T-cell (primary cell): ENCODE measurements around the gene PTPN13. TPM values are rescaled to one million over a fixed set of nuclear protein-coding genes. Genes with fewer than 3 reads are reported as not detected.

Source experiments
- ATAC-seq, 4 experiments: fragments of 200-7000 bp in 3 of 4; fragments of 150-1000 bp in 1 of 4; cut with Tn5 transposase; replicated peaks in 1 of 4; 1 replicate in 3 of 4; 2 replicates in 1 of 4; pipeline ENCODE4 v1.10.0; 2021; ENCODE audit warnings: moderate library complexity in 3 of 4, mild to moderate bottlenecking in 2 of 4, moderate number of reproducible peaks in 1 of 4
- CTCF ChIA-PET, 2 donors: fragments of 300-600 bp; sonication (Branson Sonifier 250); formaldehyde crosslinking; loops; one replicate each; lab custom pipeline; 2022; ENCODE audit warnings: antibody characterized with exemption in 2 of 2; lab: Charles Lee
- POLR2A ChIA-PET, 2 donors: fragments of 300-600 bp; sonication (Branson Sonifier 250); formaldehyde crosslinking; loops; one replicate each; lab custom pipeline; 2022; ENCODE audit warnings: antibody characterized with exemption in 2 of 2; lab: Charles Lee
- DNase-seq, 35 experiments: peaks; one replicate each; pipeline versions ENCODE4 v3.0.0 to v3.0.0-alpha.2; 2013 to 2023
- H3K27ac ChIP-seq: one replicate; pipeline ENCODE4 v1.5.1; 2013; ENCODE audit warnings: low read length
- H3K27me3 ChIP-seq, 2 experiments: replicated peaks in 1 of 2; 1 replicate in 1 of 2; 2 replicates in 1 of 2; pipeline versions ENCODE4 v1.6.1 to v1.7.0; 2013; ENCODE audit warnings: low read length in 1 of 2, mixed read lengths in 1 of 2; ENCODE audit not compliant: control insufficient read depth in 2 of 2, insufficient read depth in 2 of 2; ENCODE audit errors: extremely low read depth in 1 of 2
- H3K36me3 ChIP-seq, 2 donors: 1 replicate in 1 of 2; 2 replicates in 1 of 2; pipeline versions ENCODE4 v1.6.1 to v1.7.0; 2013; ENCODE audit warnings: low read length in 1 of 2; ENCODE audit not compliant: control insufficient read depth in 2 of 2, insufficient read depth in 1 of 2; ENCODE audit errors: extremely low read depth in 1 of 2
- H3K4me1 ChIP-seq, 2 experiments: 1 replicate in 1 of 2; 2 replicates in 1 of 2; pipeline versions ENCODE4 v1.6.1 to v1.7.0; 2013; ENCODE audit warnings: low read length in 2 of 2, mixed read lengths in 1 of 2; ENCODE audit not compliant: insufficient read depth in 2 of 2, control insufficient read depth in 1 of 2; ENCODE audit errors: extremely low read depth in 1 of 2
- H3K4me3 ChIP-seq, 2 donors: 1 replicate in 1 of 2; 2 replicates in 1 of 2; pipeline versions ENCODE4 v1.5.1 to v1.7.0; 2013; ENCODE audit warnings: mild to moderate bottlenecking in 2 of 2, low read length in 1 of 2, moderate library complexity in 1 of 2; ENCODE audit not compliant: control insufficient read depth in 1 of 2; ENCODE audit errors: extremely low read depth in 1 of 2
- H3K9me3 ChIP-seq: 2 replicates; pipeline ENCODE4 v1.7.0; 2013
- H3K27ac Mint-ChIP-seq, 2 donors: one replicate each; pipeline ENCODE4 v1.8.0; 2020 to 2021; ENCODE audit warnings: mild to moderate bottlenecking in 2 of 2, mixed read lengths in 2 of 2
- H3K27me3 Mint-ChIP-seq, 2 donors: one replicate each; pipeline ENCODE4 v1.8.0; 2021 to 2022; ENCODE audit warnings: mixed read lengths in 2 of 2
- H3K36me3 Mint-ChIP-seq: one replicate; pipeline ENCODE4 v1.8.0; 2021; ENCODE audit warnings: mixed read lengths
- H3K4me1 Mint-ChIP-seq, 3 donors: one replicate each; pipeline ENCODE4 v1.8.0; 2020 to 2022; ENCODE audit warnings: mixed read lengths in 3 of 3, mild to moderate bottlenecking in 1 of 3
- H3K4me3 Mint-ChIP-seq, 3 donors: one replicate each; pipeline ENCODE4 v1.8.0; 2020 to 2022; ENCODE audit warnings: mild to moderate bottlenecking in 3 of 3, mixed read lengths in 3 of 3, moderate library complexity in 3 of 3
- H3K9me3 Mint-ChIP-seq, 3 donors: one replicate each; pipeline ENCODE4 v1.8.0; 2020 to 2022; ENCODE audit warnings: mixed read lengths in 3 of 3
- WGBS: methylation state at CpG from one replicate; pipeline ENCODE4 v1.1.5; 2013; ENCODE audit warnings: missing lambda C conversion rate; ENCODE audit not compliant: insufficient coverage; 5-methylcytosine and 5-hydroxymethylcytosine counted together
- total RNA-seq, 35 experiments: library from RNA in 6 of 35; stranded (reverse) in 6 of 35; fragments of 120-200 nt in 1 of 35; gene quantifications; one replicate each; pipeline versions ENCODE4 v1.2.1 to v1.2.4 and lab custom pipeline; 2013 to 2026

Gene PTPN13
- total RNA-seq, 5 donors from 2014 or later (not counting 1 experiment from before 2014, with no cell fraction given) = 0.90 to 8.1 (median 5.2) TPM

DNA sequence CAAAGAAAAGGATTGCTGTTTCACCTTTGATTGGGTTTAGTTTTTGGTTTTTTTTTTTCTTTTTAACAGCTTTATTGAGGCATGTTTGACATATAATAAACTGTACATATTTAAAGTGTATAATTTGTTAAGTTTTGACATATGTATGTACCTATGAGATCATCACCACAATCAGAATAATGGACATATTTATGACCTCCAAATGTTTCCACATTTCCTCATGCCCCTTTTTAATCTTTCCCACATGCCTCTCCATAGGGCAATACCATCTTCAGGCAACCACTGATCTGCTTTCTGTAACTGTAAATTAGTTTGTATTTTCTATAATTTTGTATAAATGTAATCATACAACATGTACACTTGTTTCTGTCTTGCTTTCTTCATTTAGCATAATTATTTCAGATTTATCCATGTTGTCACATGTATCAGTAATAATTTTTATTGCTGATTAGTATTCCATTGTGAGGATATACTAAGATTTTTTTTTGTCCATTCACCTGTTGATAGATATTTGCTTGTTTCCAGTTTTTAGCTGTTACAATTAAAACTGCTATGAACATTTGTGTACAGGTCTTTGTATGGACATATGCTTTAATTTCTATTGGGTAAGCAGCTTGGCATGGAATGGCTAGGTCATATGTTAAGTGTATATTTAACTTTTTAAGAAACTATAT lies 33.5 kb downstream of the PTPN13 start:
- POLR2A ChIA-PET = no interaction called here
- no peak overlapping the region for H3K4me3 ChIP-seq
- no peak overlapping the region for H3K27ac Mint-ChIP-seq
- no peaks in the 10 kb centered on the region for H3K9me3 Mint-ChIP-seq
- no peaks in the 10 kb centered on the region for H3K27me3 ChIP-seq
- H3K9me3 ChIP-seq = no peaks in the 10 kb centered on the region
- no peak overlapping the region for H3K4me3 Mint-ChIP-seq
- CTCF ChIA-PET = no interaction called here
- H3K27me3 Mint-ChIP-seq = no peaks in the 10 kb centered on the region
- ATAC-seq = no peak
- DNase-seq = no peak
- H3K36me3 Mint-ChIP-seq = no peaks in the 10 kb centered on the region
- no peaks in the 10 kb centered on the region for H3K36me3 ChIP-seq
- H3K4me1 Mint-ChIP-seq = no peaks in the 10 kb centered on the region
- no peaks in the 10 kb centered on the region for H3K4me1 ChIP-seq
- no peak overlapping the region for H3K27ac ChIP-seq

DNA sequence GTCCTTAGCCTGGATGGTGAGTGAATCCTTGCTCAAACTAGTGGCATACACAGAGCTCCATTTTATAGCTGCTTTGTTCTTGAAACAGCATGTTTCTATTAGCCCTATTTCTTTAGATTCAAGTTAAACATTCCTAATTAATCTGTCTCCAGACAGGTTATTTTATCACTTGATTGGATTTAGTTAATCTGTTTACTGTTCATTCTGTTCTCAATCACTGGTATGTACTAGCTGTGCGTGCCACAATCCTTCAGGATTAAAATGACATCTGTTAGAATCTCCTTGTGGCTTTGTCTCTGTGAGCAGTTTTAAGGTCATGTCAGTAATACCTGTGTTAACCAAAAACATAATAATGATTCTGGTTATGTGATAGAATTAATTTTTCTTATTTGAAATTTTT lies 36.5 kb downstream of the PTPN13 start:
- Mint-ChIP-seq H3K4me1 (no peaks in the 10 kb centered on the region), H3K27ac (no peak overlapping the region), H3K36me3 (no peaks in the 10 kb centered on the region), H3K9me3 (peaks cover 0 to 5% (median 4%) of the 10 kb centered on the region in 3 donors), H3K27me3 (peaks cover 5% of the 10 kb centered on the region in 2 donors), H3K4me3 (no peak overlapping the region)
- POLR2A ChIA-PET = no interaction called here
- Histone ChIP-seq H3K27me3 (no peaks in the 10 kb centered on the region), H3K4me3 (no peak overlapping the region), H3K9me3 (no peaks in the 10 kb centered on the region), H3K4me1 (no peaks in the 10 kb centered on the region), H3K36me3 (no peaks in the 10 kb centered on the region), H3K27ac (no peak overlapping the region)
- DNase-seq (no peak), ATAC-seq (no peak)
- CTCF ChIA-PET = no interaction called here
- WGBS = no CpG with 5 or more reads among the region's 1 CpG

DNA sequence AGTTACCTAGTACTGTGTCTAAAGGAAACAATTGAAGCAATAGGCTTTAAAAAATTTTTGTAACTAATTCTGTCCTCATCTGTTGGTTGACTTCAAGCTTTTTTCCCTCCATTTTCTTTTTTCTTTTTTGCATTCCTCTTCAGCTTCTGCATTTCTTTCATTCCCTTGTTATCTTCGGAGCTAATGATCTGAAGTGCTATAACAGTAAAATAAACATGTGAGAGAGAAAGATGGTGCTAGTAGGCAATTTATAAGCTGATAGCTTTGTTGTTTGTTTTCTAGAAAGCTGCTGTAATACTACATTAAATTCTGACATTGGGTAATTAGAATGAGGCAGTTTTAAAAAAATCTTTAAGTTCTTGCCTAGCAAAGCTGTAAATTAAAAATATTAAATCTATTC lies 37.1 kb downstream of the PTPN13 start:
- Mint-ChIP-seq H3K27me3 (peaks cover 5% of the 10 kb centered on the region in 2 donors), H3K9me3 (peaks cover 0 to 9% (median 4%) of the 10 kb centered on the region in 3 donors), H3K36me3 (peaks cover 3% of the 10 kb centered on the region), H3K4me3 (no peak overlapping the region), H3K27ac (no peak overlapping the region), H3K4me1 (no peaks in the 10 kb centered on the region)
- Histone ChIP-seq H3K9me3 (no peaks in the 10 kb centered on the region), H3K4me1 (no peaks in the 10 kb centered on the region), H3K4me3 (no peak overlapping the region), H3K27me3 (no peaks in the 10 kb centered on the region), H3K27ac (no peak overlapping the region), H3K36me3 (no peaks in the 10 kb centered on the region)
- POLR2A ChIA-PET = interaction anchor here in 1 of 2 donors (0.5 kb wide), 1 partner anchor 69 kb away, joined by 6 read pairs; no protein-coding TSS in a partner anchor
- CTCF ChIA-PET = no interaction called here
- ATAC-seq (no peak), DNase-seq (no peak)
- no CpG with 5 or more reads among the region's 1 CpG for WGBS

DNA sequence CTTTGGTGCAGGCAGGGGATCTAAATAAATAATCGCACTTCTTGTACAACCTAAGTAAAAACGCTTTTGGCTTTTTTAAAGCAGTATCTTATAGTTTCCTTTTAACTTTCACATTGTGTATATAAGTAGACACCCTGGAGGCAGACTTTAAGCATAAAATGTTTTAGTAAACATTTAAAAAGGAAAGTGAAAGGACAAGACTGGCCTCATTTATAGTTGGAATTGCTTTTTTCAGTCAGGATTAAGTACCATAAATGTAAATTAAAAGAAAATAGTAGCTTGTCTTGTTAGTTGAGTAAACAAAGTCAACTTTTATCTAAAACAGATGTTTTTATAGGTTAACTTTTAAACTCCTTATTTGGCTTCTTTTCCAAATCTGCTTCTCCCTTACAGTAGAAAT lies 39.7 kb downstream of the PTPN13 start:
- POLR2A ChIA-PET = no interaction called here
- ATAC-seq (no peak), DNase-seq (no peak)
- Histone ChIP-seq H3K4me3 (no peak overlapping the region), H3K9me3 (no peaks in the 10 kb centered on the region), H3K27ac (no peak overlapping the region), H3K36me3 (no peaks in the 10 kb centered on the region), H3K27me3 (no peaks in the 10 kb centered on the region), H3K4me1 (no peaks in the 10 kb centered on the region)
- H3K36me3 Mint-ChIP-seq = peaks cover 3% of the 10 kb centered on the region
- H3K9me3 Mint-ChIP-seq = peaks cover 0 to 13% (median 7%) of the 10 kb centered on the region in 3 donors
- H3K4me3 Mint-ChIP-seq = no peak overlapping the region
- no CpG with 5 or more reads among the region's 2 CpGs for WGBS
- CTCF ChIA-PET = no interaction called here
- no peak overlapping the region for H3K27ac Mint-ChIP-seq
- no peaks in the 10 kb centered on the region for H3K4me1 Mint-ChIP-seq
- peaks cover 5% of the 10 kb centered on the region in 2 donors for H3K27me3 Mint-ChIP-seq

DNA sequence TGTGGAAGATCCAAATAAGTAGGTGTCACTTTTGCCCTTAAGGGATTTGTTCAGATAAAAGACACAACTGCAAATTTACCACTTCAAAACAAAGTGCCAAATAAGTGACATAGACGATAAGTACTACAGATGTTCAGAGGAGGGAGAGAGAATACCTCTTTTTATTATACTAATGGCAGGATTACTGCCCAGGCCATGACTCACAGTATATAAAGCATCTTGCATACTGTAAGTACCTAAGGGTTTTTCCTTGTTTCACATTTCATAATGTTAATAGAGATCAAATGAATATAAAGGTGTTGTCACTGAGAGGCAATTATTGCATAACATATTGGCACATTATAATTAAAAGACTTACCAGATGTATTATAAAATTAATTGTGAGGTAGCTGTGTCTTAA lies 46.4 kb downstream of the PTPN13 start:
- H3K27ac Mint-ChIP-seq = no peak overlapping the region
- Histone ChIP-seq H3K9me3 (no peaks in the 10 kb centered on the region), H3K4me1 (no peaks in the 10 kb centered on the region), H3K27ac (no peak overlapping the region), H3K4me3 (no peak overlapping the region), H3K27me3 (no peaks in the 10 kb centered on the region), H3K36me3 (no peaks in the 10 kb centered on the region)
- WGBS = no CpG with 5 or more reads among the region's 1 CpG
- ChIA-PET CTCF (no interaction called here), POLR2A (no interaction called here)
- H3K4me3 Mint-ChIP-seq = no peak overlapping the region
- H3K27me3 Mint-ChIP-seq = no peaks in the 10 kb centered on the region
- ATAC-seq (no peak), DNase-seq (no peak)
- no peaks in the 10 kb centered on the region for H3K4me1 Mint-ChIP-seq
- H3K36me3 Mint-ChIP-seq = peaks cover 3% of the 10 kb centered on the region
- peaks cover 0 to 8% (median 3%) of the 10 kb centered on the region in 3 donors for H3K9me3 Mint-ChIP-seq

DNA sequence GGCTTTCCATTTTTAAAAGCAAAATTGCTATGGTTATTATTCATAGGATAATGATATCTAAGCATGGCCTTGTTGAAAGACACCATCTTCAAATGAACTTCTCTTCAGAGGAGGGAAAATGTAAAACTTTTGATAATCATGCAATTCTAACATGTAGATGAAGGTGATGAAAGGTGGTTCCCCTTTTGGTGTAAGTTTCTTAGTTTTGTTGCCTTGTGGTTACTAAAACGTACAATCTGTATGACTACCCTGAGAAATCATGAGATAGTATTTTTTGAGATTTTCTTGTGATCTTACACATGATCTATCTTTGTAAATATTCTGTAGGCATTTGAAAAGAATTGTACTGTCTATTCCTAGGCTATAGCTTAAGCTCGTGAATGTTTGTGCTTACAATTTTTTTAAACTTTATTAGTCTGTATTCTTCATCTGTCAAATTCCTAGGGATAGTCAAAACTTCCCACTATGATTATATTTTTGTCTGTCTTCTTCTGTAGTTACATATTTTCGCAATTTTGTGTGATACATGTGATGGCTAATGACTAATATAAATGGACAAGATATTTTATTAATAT lies 47.5 kb downstream of the PTPN13 start:
- Histone ChIP-seq H3K4me1 (no peaks in the 10 kb centered on the region), H3K36me3 (no peaks in the 10 kb centered on the region), H3K4me3 (no peak overlapping the region), H3K27me3 (no peaks in the 10 kb centered on the region), H3K27ac (no peak overlapping the region), H3K9me3 (no peaks in the 10 kb centered on the region)
- no CpG with 5 or more reads among the region's 3 CpGs for WGBS
- H3K4me1 Mint-ChIP-seq = no peaks in the 10 kb centered on the region
- no peaks in the 10 kb centered on the region for H3K36me3 Mint-ChIP-seq
- H3K4me3 Mint-ChIP-seq = no peak overlapping the region
- no peak overlapping the region for H3K27ac Mint-ChIP-seq
- no peak for ATAC-seq
- DNase-seq = no peak
- POLR2A ChIA-PET = no interaction called here
- no peaks in the 10 kb centered on the region for H3K27me3 Mint-ChIP-seq
- CTCF ChIA-PET = no interaction called here
- H3K9me3 Mint-ChIP-seq = peaks cover 0 to 3% (median 3%) of the 10 kb centered on the region in 3 donors
